SU-DHL-6 (cell line): ENCODE results near the gene SLX9.

Experiments used
- CTCF ChIP-seq: fragments of 200-600 bp; sonication (generic); IDR thresholded peaks from one replicate; pipeline ENCODE4 v1.5.1; 2017; ENCODE audit warnings: antibody characterized with exemption, mild to moderate bottlenecking, low read length, moderate library complexity; ENCODE audit not compliant: insufficient read depth, poor library complexity, severe bottlenecking
- EZH2phosphoT487 ChIP-seq: fragments of 200-600 bp; sonication (generic), shearing (Covaris generic); conservative IDR thresholded peaks from 2 replicates; pipeline ENCODE4 v1.6.1; 2018; ENCODE audit warnings: mild to moderate bottlenecking, antibody characterized with exemption, low read length, moderate library complexity, mixed read lengths

- TF ChIP-seq CTCF (no peak), EZH2phosphoT487 (no peak)
Observed at GRCh38 chr21:44970766-44971671, 31.2 kb downstream of the SLX9 start.
